Brain microvascular endothelial cell (primary cell): ENCODE data around the gene CACNA2D3.

ENCODE experiments used
- DNase-seq: peaks from one replicate; pipeline ENCODE4 v3.0.0-alpha.2; 2020
- H3K27ac ChIP-seq: fragments of 250-450 bp; sonication (Bioruptor Pico); 2 replicates; pipeline ENCODE4 v1.5.1; 2020; ENCODE audit warnings: mild to moderate bottlenecking, moderate library complexity
- H3K27me3 ChIP-seq: fragments of 250-450 bp; sonication (Bioruptor Pico); replicated peaks from 2 replicates; pipeline ENCODE4 v1.5.1; 2020; ENCODE audit warnings: mild to moderate bottlenecking
- H3K36me3 ChIP-seq: fragments of 250-450 bp; sonication (Bioruptor Pico); replicated peaks from 2 replicates; pipeline ENCODE4 v1.5.1; 2020; ENCODE audit warnings: mild to moderate bottlenecking
- H3K4me3 ChIP-seq: 2 replicates; pipeline ENCODE4 v1.5.1; 2011; ENCODE audit warnings: low read depth, mild to moderate bottlenecking, control low read depth, low read length, moderate library complexity
- CTCF ChIP-seq: IDR thresholded peaks from 2 replicates; pipeline ENCODE4 v1.5.1; 2011; ENCODE audit warnings: low read depth, mild to moderate bottlenecking, moderate library complexity, low read length, control low read depth, inconsistent platforms; ENCODE audit errors: missing control alignments
- in situ Hi-C: cut with HindIII; loops from 2 replicates; pipeline ENCODE4 v1.10.0; 2017; ENCODE audit warnings: low sequenced_read_pairs, low pct_ligation_motif_present

CACNA2D3 gene

GRCh38 chr3:54663501-54664011 is 541.2 kb downstream of the CACNA2D3 start:
- no peak for TF ChIP-seq CTCF
- in situ Hi-C loops, result no loop called here

GRCh38 chr3:54665016-54665600 is 542.8 kb downstream of the CACNA2D3 start:
- Histone ChIP-seq H3K4me3 (no peak overlapping the region), H3K36me3 (no peaks in the 10 kb centered on the region), H3K27ac (no peak overlapping the region), H3K27me3 (no peaks in the 10 kb centered on the region)
- in situ Hi-C loops, result no loop called here
- no peak for TF ChIP-seq CTCF
- no peak for DNase-seq

More at GRCh38 chr3:54663501-54664011, 541.2 kb downstream of the CACNA2D3 start:
- Histone ChIP-seq H3K27ac (no peak overlapping the region), H3K4me3 (no peak overlapping the region), H3K36me3 (no peaks in the 10 kb centered on the region), H3K27me3 (no peaks in the 10 kb centered on the region)
- no peak for DNase-seq

- Histone ChIP-seq H3K4me3 (no peak overlapping the region), H3K27me3 (no peaks in the 10 kb centered on the region), H3K36me3 (no peaks in the 10 kb centered on the region), H3K27ac (no peak overlapping the region)
- TF ChIP-seq CTCF, result no peak
- no peak for DNase-seq
- in situ Hi-C loops, result no loop called here
Observed at GRCh38 chr3:54668236-54668635, 545.9 kb downstream of the CACNA2D3 start.

GRCh38 chr3:54670201-54671000 is 548.0 kb downstream of the CACNA2D3 start:
- H3K27me3 ChIP-seq, result no peaks in the 10 kb centered on the region
- H3K36me3 ChIP-seq, result no peaks in the 10 kb centered on the region
- no peak for DNase-seq
- TF ChIP-seq CTCF, result no peak
- in situ Hi-C loops, result no loop called here
- no peak overlapping the region for H3K4me3 ChIP-seq
- H3K27ac ChIP-seq, result no peak overlapping the region

GRCh38 chr3:54671511-54671910 is 549.2 kb downstream of the CACNA2D3 start:
- no peak for TF ChIP-seq CTCF
- no peak overlapping the region for H3K27ac ChIP-seq
- DNase-seq, result no peak
- no peak overlapping the region for H3K4me3 ChIP-seq
- in situ Hi-C loops, result no loop called here
- H3K36me3 ChIP-seq, result no peaks in the 10 kb centered on the region
- no peaks in the 10 kb centered on the region for H3K27me3 ChIP-seq
